Measurements from ENCODE around the gene ATAD2B. TPM values are rescaled to one million over a fixed set of nuclear protein-coding genes. Genes with fewer than 3 reads are reported as not detected.
A peak's percentile ranks its signal among the peaks of the same experiment; 100 is the strongest.

ATAD2B gene
- total and polyA plus RNA-seq, 12 donors, result 2.2 to 11.8 (median 8.7) TPM

DNA sequence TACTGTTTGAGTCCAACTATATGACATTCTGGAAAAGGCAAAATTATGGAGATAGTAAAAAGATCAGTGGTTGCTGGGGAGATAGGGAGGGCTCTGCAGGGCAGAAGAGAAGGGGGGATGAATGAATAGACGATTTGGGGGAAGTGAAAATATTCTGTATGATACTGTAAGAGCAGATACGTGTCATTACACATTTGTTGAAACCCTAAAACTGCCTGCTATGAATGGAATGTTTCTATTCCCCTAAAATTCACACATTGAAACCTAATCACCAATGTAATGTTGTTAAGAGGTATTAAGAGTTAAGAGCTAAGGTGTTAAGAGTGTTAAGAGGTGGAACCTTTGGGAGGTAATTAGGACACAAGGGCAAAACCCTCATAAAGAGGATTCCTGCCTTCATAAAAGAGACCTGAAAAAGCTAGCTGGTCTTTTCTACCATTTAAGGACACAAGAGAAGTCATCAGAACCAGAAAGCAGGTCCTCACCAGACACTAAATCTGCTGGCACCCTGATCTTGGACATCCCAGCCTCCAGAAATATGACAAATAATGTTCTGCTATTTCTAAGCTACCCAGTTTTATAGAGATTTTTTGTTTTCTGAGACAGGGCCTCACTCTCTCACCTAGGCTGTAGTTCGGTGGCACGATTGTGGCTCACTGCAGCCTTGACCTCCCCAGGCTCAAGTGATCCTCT lies 76.2 kb downstream of the ATAD2B start:
- intact Hi-C loops (cut with DNase I), result no loop called here
- Histone ChIP-seq H3K9me3 (no peaks in the 10 kb centered on the region), H3K27ac (no peak overlapping the region), H3K36me3 (peaks cover 0 to 44% (median 3%) of the 10 kb centered on the region in 9 donors), H3K4me1 (no peaks in the 10 kb centered on the region), H3K27me3 (no peaks in the 10 kb centered on the region), H3K4me3 (no peak overlapping the region)
- 80 to 82% methylated on average over 4 of the region's 4 CpGs for WGBS, 2 donors
- DNase-seq (no peak), ATAC-seq (no peak)
- TF ChIP-seq, protein P1, sequence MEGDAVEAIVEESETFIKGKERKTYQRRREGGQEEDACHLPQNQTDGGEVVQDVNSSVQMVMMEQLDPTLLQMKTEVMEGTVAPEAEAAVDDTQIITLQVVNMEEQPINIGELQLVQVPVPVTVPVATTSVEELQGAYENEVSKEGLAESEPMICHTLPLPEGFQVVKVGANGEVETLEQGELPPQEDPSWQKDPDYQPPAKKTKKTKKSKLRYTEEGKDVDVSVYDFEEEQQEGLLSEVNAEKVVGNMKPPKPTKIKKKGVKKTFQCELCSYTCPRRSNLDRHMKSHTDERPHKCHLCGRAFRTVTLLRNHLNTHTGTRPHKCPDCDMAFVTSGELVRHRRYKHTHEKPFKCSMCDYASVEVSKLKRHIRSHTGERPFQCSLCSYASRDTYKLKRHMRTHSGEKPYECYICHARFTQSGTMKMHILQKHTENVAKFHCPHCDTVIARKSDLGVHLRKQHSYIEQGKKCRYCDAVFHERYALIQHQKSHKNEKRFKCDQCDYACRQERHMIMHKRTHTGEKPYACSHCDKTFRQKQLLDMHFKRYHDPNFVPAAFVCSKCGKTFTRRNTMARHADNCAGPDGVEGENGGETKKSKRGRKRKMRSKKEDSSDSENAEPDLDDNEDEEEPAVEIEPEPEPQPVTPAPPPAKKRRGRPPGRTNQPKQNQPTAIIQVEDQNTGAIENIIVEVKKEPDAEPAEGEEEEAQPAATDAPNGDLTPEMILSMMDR (IDR thresholded peaks at IDR 0.05), result no peak

DNA sequence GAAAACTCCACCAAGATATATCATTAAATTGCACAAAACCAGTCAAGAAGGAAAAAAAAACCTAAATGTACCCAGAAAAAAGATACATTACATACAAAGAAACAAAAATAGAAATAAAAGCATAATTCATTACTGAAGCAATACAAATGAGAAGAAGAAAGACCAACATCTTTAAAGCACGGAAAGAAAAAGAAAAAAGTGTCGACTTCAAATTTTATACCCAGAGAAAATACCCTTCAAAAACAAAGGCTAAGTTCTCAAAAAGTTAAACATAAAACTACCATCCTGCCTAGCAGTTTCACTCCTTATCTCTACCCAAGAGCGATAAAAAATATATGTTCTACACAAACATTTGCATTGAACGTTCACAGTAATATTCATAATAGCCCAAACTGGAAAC lies 82.0 kb downstream of the ATAD2B start:
- TF ChIP-seq, protein P1 (IDR thresholded peaks at IDR 0.05), result no peak

DNA sequence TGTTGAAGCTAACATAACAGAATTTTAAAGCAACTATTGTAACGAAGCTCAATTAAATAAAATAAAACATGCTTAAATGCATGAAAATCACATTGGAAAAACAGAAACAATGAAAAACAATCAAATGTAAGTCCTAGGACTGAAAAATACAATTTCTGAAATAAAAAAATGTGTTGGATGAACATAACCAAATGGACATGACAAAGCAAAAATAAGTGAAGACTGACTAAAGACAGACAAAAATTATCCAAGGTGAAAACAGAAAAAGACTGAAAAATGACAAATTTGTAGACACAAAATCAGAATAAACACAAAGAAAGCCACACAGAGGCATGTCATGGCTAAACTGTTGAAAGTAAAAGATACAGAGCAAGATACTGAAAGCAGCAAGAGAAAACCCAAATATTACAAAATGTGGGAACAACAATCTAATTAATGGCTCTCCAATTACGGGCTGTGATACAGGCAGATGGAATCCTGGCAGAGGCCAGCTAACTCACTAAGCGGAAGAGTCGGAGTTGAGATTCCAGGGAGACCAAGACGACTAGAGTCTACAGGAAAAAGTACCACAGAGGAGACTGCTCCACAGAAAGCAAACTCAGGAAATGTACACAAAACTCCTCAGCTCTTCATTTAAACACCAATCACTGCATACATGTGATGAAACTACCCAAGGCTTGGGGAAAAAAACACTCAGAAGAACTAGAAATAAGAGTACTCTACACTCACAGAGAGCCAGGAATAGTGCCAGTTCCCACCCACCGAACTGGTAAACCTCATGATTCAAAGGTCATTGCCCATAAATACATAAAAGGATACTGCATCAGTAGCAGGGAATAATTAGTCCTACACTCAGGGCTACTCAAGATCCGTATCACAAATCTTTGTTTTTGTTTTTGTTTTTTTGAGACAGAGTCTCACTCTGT lies 83.6 kb downstream of the ATAD2B start:
- peaks cover 0 to 5% (median 0%) of the 10 kb centered on the region in 9 donors for H3K4me1 ChIP-seq
- peak in 4 of 8 donors; percentile 10 to 49 (median 33) for ATAC-seq
- peaks cover 0 to 11% (median 0%) of the 10 kb centered on the region in 11 donors for H3K9me3 ChIP-seq
- intact Hi-C loops (cut with DNase I), result no loop called here
- TF ChIP-seq, protein P1 (IDR thresholded peaks at IDR 0.05), result no peak
- WGBS, 2 donors, result 89 to 93% methylated on average over 7 of the region's 7 CpGs
- no peak overlapping the region for H3K4me3 ChIP-seq
- H3K27me3 ChIP-seq, result no peaks in the 10 kb centered on the region
- peak overlapping the region in 2 of 10 donors; percentile 3 to 45 for H3K27ac ChIP-seq
- no peak for DNase-seq
- H3K36me3 ChIP-seq, result peaks cover 0 to 20% (median 0%) of the 10 kb centered on the region in 9 donors

More for the DNA sequence above, 82.0 kb downstream of the ATAD2B start:
- Histone ChIP-seq H3K4me1 (peaks cover 0 to 5% (median 0%) of the 10 kb centered on the region in 9 donors), H3K27ac (no peak overlapping the region), H3K27me3 (no peaks in the 10 kb centered on the region), H3K4me3 (no peak overlapping the region), H3K9me3 (peaks cover 0 to 11% (median 0%) of the 10 kb centered on the region in 11 donors), H3K36me3 (peaks cover 0 to 21% (median 0%) of the 10 kb centered on the region in 9 donors)
- intact Hi-C loops (cut with DNase I), result no loop called here
- 96 to 99% methylated on average over 4 of the region's 4 CpGs for WGBS, 2 donors
- no peak for ATAC-seq
- DNase-seq, result no peak

DNA sequence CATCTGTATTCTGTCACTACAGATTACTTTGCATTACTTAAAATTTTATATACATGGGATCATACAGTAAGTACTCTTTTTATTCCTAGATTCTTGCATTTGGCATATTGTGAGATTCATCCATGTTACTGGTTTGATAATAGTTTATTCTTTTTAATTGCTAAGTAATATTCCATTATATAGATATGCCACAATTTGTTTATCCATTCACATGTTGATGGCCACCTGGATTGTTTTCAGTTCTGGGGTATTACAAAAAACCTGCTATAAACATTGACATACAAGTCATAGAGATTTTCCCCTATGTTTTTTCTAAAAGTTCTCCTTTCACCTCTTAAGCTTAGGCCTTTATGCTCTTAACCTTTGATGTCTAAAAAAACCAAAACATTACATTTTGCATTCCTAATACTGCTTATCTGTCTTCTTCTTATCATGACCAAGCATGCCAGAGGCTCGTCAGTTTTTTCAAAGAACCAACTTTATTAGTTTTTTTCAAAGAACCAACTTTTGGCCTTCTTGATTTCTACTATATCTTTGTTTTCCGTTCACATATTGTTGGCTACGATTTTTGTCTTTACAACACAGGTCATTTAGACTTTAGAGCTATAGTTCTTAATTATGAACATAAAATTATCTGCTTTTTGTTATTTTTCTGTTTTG lies 86.9 kb downstream of the ATAD2B start:
- intact Hi-C loops (cut with DNase I), result no loop called here
- H3K27ac ChIP-seq, result no peak overlapping the region
- WGBS, 2 donors, result 82 to 95% methylated on average over 3 of the region's 3 CpGs
- peaks cover 0 to 5% (median 0%) of the 10 kb centered on the region in 9 donors for H3K4me1 ChIP-seq
- peaks cover 0 to 7% (median 0%) of the 10 kb centered on the region in 11 donors for H3K9me3 ChIP-seq
- DNase-seq (no peak), ATAC-seq (no peak)
- TF ChIP-seq, protein P1 (IDR thresholded peaks at IDR 0.05), result no peak
- no peak overlapping the region for H3K4me3 ChIP-seq
- H3K27me3 ChIP-seq, result no peaks in the 10 kb centered on the region
- peaks cover 0 to 37% (median 0%) of the 10 kb centered on the region in 9 donors for H3K36me3 ChIP-seq
